NCI-H82 (cell line): ENCODE results near the gene COL3A1.

Source experiments
- DNase-seq: peaks from one replicate; lab custom pipeline; 2025; lab: John Stamatoyannopoulos, UW

Gene COL3A1

DNA sequence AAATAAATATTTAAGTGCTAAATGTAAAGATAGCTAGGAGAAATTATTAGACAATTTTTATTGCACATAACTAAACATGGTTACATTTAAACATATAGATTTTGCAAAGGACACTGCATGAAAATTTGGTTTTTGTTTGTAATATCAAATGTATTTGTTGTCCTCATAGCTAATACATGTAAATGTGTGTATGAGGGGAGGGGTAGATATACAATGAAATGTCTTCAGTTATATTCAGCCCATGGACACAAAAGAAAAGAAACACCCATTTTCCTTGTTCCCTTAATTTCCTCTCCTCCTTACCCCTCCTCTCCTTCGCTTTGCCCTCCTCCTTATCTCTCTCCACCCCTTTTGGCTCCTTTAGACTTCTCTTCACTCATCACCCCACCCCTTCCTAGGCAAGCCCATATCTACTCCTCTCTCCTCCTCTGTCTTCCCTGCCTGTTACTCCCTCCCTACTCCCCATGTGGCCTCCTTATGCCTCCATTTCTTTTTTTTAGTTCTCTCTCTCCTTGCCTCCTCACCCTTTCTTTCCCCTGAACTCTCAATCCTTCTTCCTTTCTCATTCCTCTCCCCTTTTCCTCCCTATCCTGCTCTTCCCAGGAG is 1.4 kb downstream of the COL3A1 start:
- DNase-seq: no peak

DNA sequence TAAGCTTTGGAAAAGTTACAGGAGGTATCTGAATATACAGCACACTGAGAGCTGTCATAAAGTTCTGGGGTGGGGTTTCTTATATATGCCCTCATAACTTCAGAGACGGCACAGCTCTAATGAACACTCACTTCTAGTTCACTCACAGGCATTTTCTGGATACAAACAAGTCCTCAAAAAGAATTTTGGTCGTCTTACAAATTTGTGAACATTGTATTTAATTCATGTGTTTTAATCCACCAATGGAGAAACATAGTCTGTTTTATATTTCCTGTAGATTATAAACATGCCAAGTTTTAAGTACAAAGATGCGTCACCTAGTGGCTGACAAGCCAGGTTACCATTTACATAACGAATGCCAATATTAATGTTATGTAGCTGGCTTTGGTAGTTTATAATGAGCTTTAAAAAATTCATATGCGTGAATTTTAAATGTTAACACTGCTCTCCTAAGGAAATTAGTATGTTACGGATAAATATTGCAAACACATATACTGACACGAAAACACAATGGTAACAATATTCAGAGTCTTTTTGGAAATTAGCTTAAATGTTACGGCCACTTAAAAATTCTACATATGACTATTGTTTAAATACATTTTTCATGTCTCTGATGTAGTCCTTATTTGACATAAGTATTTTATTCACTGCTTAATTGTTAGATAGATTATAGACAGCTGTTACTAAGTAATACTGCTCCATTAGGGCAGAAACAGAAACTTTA is 2.5 kb downstream of the COL3A1 start:
- no peak for DNase-seq

DNA sequence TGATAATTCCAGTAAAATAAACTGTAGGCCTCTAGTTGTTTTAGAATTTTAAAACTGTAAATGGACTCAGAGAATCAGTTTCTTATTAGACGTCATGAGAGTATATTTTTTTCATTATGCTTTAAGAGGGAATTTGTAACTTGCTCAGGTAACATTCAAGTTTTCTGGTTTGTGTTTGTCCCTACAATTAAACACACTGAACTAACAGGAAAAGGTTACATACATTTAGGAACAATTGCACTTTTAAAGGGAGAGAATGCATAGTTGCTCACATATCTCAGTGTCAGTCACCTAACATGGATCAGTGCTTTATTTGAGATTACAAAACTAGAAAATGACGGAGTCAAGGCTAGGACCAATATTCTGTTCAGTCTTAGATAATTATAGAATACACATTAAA is 3.1 kb downstream of the COL3A1 start:
- no peak for DNase-seq

DNA sequence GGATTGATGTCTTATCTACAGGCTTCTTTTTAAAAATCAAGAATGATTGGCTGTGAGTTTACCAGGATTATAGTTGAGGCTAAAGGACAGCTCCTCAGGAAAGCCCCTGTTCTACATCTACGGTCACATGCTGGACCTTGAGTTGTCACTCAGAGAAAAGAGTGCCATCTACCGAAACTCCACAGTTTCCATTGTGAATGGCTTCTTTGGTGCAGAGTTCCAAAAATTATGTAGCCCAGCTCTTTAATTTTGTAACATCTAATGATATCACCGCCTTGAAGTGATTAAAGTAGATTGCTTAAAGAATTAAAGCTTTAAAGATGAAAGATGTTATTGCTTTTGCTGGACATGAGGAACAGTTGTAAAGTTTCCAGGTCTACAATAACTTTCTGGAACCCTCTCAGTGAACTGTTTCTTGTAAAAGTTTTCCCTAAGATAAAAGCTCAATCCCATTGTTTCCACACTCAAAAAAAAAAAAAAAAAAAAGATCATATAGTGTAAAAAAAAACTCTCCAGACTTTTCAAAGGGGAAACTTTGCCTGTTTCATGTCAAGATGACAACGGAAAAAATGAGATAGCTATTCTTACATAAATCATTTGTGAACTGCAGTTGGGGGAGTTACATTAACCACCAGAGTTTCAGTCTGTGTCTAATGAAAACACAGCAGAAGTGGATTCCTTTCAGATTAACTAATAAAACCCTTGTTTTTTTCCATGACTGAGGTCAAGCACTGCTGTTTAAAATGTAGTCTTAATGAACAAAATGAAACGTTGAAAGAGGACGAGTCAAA is 4.3 kb downstream of the COL3A1 start:
- peak; percentile 58 for DNase-seq

DNA sequence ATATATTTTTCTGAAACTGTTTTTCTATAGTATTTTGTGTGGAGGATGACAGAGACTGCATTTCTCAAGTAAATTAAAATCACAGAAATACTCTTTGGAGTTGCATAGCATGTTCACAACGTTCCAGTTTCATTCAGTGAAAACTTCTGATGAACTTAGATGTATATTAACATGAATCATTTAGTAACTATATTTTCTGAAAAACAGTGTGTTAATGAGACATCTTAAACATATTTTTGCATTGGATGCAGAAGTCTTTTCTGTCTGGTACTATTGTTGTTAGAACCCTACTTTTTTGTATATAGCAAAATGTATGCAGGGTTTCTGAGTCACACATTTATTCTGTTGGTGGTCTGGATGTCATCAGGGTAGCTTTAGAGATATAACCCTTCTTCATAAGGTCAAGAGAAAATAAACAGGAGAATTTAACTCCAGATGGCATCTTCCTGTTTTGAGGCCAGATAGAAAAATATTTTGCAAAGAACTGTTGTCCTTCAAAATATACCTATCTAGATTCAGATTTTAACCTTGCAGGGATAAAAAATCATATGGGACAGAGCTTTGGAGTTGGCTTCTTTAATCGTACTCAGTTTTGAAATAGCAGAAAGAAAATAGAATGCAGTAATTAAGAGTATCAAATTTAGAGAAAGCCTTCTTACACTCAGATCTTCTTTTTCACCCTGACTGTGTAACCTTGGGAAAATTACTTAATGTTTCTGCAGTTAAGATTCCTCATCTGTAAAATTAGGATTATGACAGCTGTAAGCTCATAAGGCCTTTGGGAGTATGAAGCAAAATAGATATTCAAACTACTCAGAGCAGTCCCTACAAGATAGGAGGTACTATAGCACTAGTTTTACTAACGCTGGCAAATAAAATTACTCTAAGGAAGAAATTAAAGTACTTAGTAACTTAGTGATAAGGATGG is 5.3 kb downstream of the COL3A1 start:
- no peak for DNase-seq

DNA sequence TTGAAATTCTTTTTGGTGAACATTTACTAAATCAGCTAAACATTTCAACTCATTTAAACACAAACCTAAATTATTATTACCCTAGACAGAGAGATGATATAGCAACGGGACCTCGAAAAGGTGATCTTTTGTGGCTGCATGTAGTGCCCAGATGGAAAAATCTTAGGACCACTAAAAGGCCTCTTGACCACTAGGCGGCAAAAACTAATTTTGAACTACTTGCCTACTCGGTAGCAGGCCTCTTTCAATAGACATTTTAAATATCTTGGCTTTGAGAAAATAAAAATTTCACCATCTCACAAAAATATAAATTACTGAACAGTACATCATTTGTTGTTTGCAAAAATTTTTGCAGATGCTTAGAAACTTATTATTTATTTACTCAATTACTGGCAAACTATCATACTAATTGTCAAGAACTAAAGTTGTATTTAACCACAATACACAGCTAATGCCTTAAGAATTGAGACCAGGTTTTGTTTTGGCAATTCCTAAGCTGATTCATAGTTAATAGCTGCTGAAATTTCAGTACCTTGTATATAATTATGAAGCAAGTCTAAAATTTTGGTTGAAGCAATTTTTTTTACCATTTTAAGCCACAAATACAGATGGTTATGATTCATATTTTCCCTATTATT is 9.4 kb downstream of the COL3A1 start:
- DNase-seq: peak; percentile 26

DNA sequence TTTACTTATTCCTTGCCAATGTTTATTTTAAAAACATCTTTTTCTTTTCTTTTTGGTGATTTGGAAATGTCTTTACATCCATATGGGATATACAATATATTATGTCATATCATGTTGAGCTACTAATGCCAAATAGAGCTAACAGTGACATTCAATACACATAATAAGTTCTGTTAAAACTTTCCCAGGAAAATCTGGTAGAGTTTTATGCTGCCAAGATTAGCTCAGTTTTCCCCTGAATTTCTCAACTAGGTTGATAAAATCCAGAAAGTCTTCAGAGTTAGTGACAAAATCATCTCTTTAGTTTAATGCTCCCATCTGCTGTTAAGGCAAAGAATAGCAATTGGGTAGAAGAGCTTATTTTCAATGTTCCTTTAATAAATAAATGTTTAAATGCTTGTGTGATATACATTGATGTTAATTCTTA is 9.9 kb downstream of the COL3A1 start:
- DNase-seq: no peak

DNA sequence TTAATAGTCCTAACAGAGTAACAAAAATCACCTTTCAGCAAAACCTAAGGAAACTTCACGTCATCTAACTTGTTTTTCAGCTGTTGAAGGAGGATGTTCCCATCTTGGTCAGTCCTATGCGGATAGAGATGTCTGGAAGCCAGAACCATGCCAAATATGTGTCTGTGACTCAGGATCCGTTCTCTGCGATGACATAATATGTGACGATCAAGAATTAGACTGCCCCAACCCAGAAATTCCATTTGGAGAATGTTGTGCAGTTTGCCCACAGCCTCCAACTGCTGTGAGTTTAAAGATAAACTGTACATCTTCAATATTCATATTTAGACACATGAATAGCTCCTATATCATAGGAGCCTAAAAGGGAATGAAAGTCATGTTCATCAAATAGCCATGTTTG is 10.5 kb downstream of the COL3A1 start:
- DNase-seq: no peak

DNA sequence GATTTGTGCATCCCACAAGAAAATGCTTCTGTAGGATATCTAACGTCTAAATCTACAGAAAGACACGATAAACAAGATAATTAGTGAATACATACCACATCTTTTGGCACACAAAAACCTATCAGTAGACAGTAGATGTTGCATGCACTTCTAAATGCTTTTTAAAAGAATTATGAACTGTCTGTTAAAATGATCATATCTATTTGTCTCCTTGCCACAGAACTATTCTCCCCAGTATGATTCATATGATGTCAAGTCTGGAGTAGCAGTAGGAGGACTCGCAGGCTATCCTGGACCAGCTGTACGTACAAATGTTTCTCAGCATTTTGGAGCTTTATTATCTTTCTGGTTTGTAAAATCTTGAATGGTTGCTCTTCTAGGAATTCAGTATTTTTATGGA is 12.7 kb downstream of the COL3A1 start:
- no peak for DNase-seq

DNA sequence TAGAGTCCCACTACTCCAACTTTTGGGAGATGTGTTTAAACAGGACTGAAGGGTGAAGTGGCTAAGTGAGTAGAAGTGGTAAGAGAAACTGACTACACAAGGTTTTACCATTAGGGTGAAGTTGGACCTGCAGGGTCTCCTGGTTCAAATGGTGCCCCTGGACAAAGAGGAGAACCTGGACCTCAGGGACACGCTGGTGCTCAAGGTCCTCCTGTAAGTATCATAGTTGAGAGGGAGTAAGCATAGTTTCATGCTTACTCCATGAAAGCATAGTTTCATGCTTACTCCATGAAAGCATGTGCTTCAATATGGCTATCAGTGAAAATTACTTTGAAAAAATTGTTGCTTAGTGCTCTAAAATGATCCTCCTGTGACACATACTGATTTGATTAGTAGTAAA is 19.1 kb downstream of the COL3A1 start:
- no peak for DNase-seq

DNA sequence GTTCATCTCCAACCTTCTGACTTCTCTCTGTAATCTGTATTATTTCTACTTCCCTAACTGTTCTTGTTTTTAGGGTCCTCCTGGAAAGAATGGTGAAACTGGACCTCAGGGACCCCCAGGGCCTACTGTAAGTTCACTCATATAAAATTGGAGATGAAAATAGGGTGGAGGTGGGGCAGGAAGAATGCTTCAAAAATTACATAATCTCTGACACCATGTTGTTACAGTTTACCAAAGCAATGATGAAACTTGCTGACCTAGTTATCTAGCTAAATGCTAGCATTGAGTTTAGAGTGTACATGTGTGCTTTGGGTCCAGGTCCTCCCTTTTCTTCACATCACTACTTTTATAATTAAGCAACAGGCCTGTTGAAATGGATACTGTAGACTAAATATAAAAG is 23.1 kb downstream of the COL3A1 start:
- no peak for DNase-seq

DNA sequence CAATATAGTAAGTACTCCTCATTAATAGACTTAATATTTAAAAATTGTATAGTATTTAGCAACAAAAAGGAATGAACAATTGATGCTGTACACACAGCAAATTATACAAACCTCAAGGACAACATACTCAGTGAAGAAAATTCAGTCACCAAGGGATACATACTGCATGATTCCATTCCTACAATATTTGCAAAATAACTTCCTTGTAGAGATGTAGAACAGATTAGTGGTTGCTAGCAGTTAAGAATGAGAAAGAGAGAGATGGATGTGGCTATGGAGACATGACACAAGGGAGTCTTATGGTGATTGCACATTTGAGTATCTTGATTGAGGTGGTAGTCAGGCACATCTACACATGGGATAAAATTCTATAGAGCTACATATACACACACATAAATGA is 26.0 kb downstream of the COL3A1 start:
- no peak for DNase-seq

DNA sequence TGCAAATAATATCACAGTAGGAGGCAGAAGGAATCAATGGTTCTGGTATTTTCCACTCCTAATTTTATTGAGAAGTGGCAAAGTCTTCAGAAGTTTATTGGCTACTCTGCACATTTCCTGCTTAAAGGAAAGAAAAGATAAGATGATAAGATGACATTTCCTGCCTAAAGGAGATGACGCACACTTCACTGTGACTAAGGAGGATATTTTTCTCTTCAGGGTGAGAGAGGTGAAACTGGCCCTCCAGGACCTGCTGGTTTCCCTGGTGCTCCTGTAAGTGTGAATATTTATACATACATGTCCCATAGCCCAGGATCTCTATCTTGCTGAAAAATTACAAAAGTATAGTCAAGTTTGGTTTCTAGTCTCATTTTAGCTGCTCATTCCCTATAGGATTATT is 27.9 kb downstream of the COL3A1 start:
- DNase-seq: no peak

DNA sequence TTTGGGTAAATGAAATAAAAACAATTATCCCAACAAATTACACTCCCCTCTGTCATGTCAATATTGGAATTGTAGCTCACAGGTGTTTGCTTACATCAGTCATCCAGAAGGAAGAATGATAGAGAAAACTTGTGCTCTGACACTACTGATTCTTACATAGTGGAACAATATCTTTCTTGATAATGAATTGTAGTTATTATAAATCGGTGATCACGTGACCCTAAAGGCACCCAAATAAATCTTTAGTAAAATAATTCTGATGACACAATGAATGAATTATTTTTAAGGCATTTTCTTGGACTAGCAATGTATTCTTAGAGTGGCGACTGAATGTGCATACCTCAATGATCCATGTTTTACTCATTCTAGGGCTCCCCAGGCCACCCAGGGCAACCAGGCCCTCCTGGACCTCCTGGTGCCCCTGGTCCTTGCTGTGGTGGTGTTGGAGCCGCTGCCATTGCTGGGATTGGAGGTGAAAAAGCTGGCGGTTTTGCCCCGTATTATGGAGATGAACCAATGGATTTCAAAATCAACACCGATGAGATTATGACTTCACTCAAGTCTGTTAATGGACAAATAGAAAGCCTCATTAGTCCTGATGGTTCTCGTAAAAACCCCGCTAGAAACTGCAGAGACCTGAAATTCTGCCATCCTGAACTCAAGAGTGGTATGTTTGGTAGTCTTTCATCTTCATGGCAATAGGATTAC is 34.5 kb downstream of the COL3A1 start:
- DNase-seq: no peak

DNA sequence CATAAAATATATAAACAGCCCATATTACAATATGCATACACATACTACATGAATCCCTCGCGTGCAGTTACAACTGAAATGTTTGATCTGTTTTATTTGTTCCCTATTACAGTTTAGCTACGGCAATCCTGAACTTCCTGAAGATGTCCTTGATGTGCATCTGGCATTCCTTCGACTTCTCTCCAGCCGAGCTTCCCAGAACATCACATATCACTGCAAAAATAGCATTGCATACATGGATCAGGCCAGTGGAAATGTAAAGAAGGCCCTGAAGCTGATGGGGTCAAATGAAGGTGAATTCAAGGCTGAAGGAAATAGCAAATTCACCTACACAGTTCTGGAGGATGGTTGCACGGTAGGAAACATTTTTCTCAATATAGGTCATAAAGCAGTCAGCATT is 36.4 kb downstream of the COL3A1 start:
- no peak for DNase-seq

DNA sequence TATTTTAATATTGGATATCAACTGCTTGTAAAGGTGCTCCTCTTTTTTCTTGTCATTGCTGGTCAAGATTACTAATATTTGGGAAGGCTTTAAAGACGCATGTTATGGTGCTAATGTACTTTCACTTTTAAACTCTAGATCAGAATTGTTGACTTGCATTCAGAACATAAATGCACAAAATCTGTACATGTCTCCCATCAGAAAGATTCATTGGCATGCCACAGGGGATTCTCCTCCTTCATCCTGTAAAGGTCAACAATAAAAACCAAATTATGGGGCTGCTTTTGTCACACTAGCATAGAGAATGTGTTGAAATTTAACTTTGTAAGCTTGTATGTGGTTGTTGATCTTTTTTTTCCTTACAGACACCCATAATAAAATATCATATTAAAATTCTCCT is 38.2 kb downstream of the COL3A1 start:
- DNase-seq: no peak

DNA sequence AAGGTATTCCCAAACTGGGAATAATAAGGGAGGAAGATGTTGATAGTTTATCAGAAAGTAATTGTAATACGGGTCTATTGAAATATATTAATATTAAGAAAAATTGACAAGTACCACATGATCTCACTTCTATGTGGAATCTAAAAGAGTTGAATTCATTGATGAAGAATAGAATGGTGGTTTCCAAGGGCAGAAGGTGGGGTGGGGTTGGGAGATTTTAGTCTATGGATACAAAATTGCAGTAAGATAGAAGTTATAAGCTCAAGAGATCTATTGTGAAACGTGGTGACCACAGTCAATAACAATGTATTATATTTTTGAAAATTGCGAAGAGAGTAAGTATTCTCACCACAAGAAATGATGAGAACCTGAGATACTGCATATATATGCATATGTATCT is 38.9 kb downstream of the COL3A1 start:
- no peak for DNase-seq

DNA sequence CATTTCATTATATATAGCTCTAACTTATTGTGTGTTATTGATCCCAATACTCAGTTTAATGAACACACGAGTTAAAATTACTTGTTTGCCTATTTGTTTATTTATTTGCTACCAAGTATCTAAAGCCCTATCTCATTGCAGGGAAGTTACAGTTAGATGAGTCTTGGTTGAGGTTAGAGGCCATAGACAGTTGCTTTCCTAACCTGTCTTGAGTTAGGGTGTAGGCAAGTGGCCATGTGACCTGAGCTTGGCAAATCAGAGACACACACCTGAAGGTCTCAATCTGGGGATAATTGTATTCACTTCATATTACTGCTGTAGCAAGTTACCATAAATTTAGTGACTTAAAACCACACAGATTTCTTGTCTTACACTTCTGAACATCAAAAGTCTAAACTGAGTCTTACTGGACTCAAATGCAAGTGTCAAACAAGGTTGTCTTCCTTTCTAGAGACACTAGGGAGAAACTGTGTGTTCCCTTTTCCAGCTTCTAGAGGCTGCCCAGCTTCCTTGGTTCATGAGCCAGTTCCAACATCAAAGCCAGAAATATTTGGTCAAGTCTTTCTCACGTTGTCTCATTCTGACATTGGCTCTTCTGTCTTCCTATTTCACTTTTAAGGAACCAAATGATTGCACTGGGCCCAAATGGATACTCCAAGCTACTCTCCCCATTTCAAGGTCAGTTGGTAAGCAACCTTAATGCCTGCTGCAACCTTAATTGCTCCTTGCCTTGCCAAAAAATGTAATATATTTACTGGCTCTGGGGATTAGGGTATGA is 39.7 kb downstream of the COL3A1 start:
- DNase-seq: no peak

DNA sequence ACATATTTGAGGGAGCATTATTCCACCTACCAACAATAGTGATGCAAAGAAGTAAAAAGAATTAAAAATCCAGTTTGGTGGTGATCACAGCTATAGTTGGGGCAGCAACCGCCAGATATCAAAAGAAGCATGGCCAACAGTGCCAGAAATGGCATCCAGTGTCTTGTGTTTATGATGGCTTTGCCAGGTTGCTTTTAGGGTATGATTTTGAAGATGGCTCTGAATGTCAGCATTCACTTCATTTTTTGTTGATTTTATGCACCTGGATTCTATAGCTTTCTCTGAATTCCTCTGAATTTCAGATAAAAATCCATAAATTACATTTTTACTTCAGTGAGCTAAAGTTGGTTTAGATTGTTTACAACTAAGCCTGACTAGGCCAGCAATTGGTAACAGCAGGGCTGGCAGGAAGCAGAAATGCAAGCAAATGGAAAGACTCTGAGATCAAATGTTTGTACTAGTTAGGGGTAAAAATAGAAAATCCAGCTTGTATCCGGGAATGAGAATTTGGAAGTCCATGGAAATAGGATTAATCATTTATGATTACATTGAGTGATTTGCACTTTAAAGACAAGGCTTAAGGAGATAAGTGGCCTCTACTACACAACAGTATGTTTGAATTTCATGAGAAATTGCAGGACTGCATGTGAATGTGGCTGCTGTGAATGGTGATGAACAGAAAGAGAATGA is 40.4 kb downstream of the COL3A1 start:
- DNase-seq: peak; percentile 24

DNA sequence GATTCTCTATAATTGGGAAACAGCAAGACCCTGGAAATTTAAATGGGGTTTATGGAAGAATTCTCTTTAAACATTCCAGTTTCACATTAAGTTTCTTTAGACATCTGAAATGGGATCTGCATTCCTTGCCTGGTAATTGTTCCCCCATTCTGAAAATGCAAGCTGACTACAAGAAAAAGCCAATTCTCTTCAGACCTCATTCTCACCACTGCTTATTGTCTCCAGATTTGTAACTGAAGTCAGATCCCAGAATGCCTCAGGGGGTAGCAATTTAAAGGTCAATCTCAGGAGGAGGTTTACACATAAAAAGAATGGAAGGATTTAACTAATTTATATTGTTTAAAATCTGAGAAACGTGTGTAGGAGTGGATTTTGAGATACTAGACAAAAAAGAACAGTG is 41.2 kb downstream of the COL3A1 start:
- DNase-seq: no peak
